Measurements from ENCODE around the gene LDB2. TPM values are rescaled to one million over a fixed set of nuclear protein-coding genes. Genes with fewer than 3 reads are reported as not detected.

The LDB2 gene
- total RNA-seq, 2 experiments from 2014 or later = not detected

- no peak for DNase-seq (ENCODE audit: low spot score)
- Histone ChIP-seq H3K4me3 (ENCODE audit: low read depth, low read length, poor library complexity, severe bottlenecking) (no peak overlapping the region), H3K36me3 (ENCODE audit: insufficient read depth, low read length) (no peaks in the 10 kb centered on the region), H3K9me3 (ENCODE audit: low read length) (no peaks in the 10 kb centered on the region), H3K79me2 (ENCODE audit: insufficient read depth, low read depth, low read length) (no peaks in the 10 kb centered on the region), H3K27ac (ENCODE audit: low read depth, low read length, poor library complexity, severe bottlenecking) (no peak overlapping the region), H3K9me2 (ENCODE audit: insufficient read depth, low read length) (no peaks in the 10 kb centered on the region), H3K4me2 (ENCODE audit: low read length) (no peak overlapping the region), H3K4me1 (ENCODE audit: insufficient read depth, low read length, poor library complexity, severe bottlenecking) (no peaks in the 10 kb centered on the region), H2AFZ (ENCODE audit: low read length) (no peak overlapping the region), H4K20me1 (ENCODE audit: insufficient read depth, low read length) (no peaks in the 10 kb centered on the region)
- no TSS peak for BruUV-seq (replicated peaks)
- ChIA-PET POLR2A (no interaction called here), CTCF (ENCODE audit: unreplicated experiment) (no interaction called here)
- no peak for TF ChIP-seq EZH2phosphoT487 (IDR thresholded peaks at IDR 0.05; ENCODE audit: borderline replicate concordance, low read depth, low read length)
- TF ChIP-seq CTCF (conservative IDR thresholded peaks at IDR 0.05; ENCODE audit: low read length) = no peak
- intact Hi-C loops (cut with micrococcal nuclease; ENCODE audit: unreplicated experiment) = no loop called here
Observed at GRCh38 chr4:16785793-16786527, 112.5 kb downstream of the LDB2 start.

GRCh38 chr4:16783119-16783518, 115.3 kb downstream of the LDB2 start:
- Histone ChIP-seq H4K20me1 (ENCODE audit: insufficient read depth, low read length) (no peaks in the 10 kb centered on the region), H3K4me3 (ENCODE audit: low read depth, low read length, poor library complexity, severe bottlenecking) (no peak overlapping the region), H3K9me3 (ENCODE audit: low read length) (no peaks in the 10 kb centered on the region), H3K36me3 (ENCODE audit: insufficient read depth, low read length) (no peaks in the 10 kb centered on the region), H3K9me2 (ENCODE audit: insufficient read depth, low read length) (no peaks in the 10 kb centered on the region), H2AFZ (ENCODE audit: low read length) (no peak overlapping the region), H3K4me1 (ENCODE audit: insufficient read depth, low read length, poor library complexity, severe bottlenecking) (no peaks in the 10 kb centered on the region), H3K27ac (ENCODE audit: low read depth, low read length, poor library complexity, severe bottlenecking) (no peak overlapping the region), H3K79me2 (ENCODE audit: insufficient read depth, low read depth, low read length) (no peaks in the 10 kb centered on the region), H3K4me2 (ENCODE audit: low read length) (no peak overlapping the region)
- ChIA-PET CTCF (ENCODE audit: unreplicated experiment) (no interaction called here), POLR2A (no interaction called here)
- intact Hi-C loops (cut with micrococcal nuclease; ENCODE audit: unreplicated experiment) = no loop called here
- DNase-seq (ENCODE audit: low spot score) = no peak
- BruUV-seq (replicated peaks) = no TSS peak
- TF ChIP-seq CTCF (conservative IDR thresholded peaks at IDR 0.05; ENCODE audit: low read length) = no peak
- no peak for TF ChIP-seq EZH2phosphoT487 (IDR thresholded peaks at IDR 0.05; ENCODE audit: borderline replicate concordance, low read depth, low read length)

- no peak for DNase-seq (ENCODE audit: low spot score)
- BruUV-seq (replicated peaks) = no TSS peak
- ChIA-PET CTCF (ENCODE audit: unreplicated experiment) (no interaction called here), POLR2A (no interaction called here)
- H3K36me3 ChIP-seq (ENCODE audit: insufficient read depth, low read length) = no peaks in the 10 kb centered on the region
- no peak overlapping the region for H3K27ac ChIP-seq (ENCODE audit: low read depth, low read length, poor library complexity, severe bottlenecking)
- H3K4me3 ChIP-seq (ENCODE audit: low read depth, low read length, poor library complexity, severe bottlenecking) = no peak overlapping the region
- TF ChIP-seq CTCF (conservative IDR thresholded peaks at IDR 0.05; ENCODE audit: low read length) (no peak), EZH2phosphoT487 (IDR thresholded peaks at IDR 0.05; ENCODE audit: borderline replicate concordance, low read depth, low read length) (no peak)
- H3K4me2 ChIP-seq (ENCODE audit: low read length) = no peak overlapping the region
- H2AFZ ChIP-seq (ENCODE audit: low read length) = no peak overlapping the region
- no peaks in the 10 kb centered on the region for H4K20me1 ChIP-seq (ENCODE audit: insufficient read depth, low read length)
- intact Hi-C loops (cut with micrococcal nuclease; ENCODE audit: unreplicated experiment) = no loop called here
- H3K79me2 ChIP-seq (ENCODE audit: insufficient read depth, low read depth, low read length) = no peaks in the 10 kb centered on the region
- no peaks in the 10 kb centered on the region for H3K9me3 ChIP-seq (ENCODE audit: low read length)
- H3K9me2 ChIP-seq (ENCODE audit: insufficient read depth, low read length) = no peaks in the 10 kb centered on the region
- H3K4me1 ChIP-seq (ENCODE audit: insufficient read depth, low read length, poor library complexity, severe bottlenecking) = no peaks in the 10 kb centered on the region
Observed at GRCh38 chr4:16779028-16779675, 119.3 kb downstream of the LDB2 start.
